Measurements from ENCODE around the gene C4orf51.

C4orf51 gene

DNA sequence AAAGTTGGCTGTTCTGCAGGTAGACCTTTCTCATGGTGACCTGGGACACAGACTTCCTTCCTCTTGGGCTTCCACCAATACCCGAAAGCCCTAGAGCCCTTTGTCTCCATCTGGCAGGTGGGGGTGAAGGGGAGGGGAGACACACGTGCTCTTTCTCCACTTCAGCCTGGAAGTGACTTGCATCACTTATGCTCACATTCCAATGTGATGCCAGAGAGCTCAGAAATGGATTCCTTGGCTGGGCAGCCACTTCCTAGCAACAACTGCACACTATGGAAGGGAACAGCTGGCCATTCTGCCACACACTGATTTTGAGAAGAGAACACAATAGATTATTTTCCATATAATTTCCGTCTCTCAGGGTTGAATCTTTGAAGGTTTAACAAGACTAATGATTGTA is 36.3 kb downstream of the C4orf51 start:
- no peak for DNase-seq

DNA sequence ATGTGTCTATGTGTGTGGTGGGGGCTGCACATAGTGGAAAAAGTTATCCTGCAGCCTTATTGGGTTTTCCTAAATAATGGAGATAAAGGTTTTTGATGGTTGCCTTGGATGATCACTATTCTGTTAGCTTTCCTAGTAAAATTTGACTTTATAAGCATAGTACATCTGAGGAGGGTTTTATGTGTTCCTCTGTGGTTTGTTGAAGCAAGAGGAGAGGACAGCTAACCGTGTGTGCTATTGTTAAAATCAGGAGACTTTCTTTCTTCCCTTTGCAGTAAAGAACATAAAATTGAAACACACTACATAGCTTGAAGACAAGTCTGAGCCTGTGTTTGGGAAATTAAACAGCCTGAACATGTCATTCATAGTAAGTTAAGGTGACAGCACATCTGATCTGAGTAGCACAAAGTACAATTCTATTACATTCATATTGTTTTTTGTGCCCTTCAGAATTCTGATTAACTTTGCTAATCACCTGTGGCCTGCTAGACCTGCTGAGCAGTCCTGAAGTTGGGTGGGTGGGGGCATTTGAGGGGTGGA is 36.8 kb downstream of the C4orf51 start:
- DNase-seq: no peak

DNA sequence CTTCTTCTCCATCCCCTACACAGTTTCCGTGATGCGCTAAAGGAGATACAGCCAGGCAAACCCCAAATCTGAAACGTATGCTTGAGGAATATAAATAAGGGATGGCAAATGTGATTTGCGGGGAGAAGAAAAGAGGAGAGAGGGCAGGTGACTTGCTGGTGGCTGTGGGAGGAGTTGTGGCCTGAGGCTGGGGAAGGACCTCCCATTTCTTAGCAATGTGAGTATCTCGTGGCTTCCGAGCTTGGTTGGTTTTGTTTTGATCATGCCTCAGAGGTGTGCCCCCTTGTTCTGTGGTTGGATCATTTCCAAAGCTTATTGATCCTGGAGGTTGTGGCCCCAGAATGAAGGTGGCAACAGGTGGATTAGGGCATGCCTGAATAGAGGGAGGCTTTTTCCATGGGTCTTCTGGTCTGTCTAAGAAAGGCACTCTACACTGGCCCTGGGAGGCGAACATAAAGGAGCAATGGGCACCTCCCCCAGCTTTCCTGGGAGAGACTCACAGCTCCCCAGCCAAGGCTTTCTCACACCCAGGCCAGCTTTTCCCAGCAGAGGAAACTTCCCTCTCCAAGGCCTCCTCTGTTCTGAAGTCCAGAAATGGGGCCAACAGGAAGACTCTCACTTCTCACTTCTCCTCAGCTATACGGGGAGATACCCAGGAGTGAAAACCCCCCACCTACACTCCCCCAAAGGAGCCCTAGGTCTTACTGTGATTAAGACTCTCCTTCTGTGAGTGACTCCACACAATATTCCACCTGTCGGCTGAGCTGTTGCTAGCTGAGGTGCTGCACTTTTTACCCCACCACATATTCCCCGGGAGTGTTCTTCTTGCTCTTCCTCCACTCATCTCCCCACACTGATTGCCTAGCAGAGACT is 40.0 kb downstream of the C4orf51 start:
- DNase-seq: no peak

DNA sequence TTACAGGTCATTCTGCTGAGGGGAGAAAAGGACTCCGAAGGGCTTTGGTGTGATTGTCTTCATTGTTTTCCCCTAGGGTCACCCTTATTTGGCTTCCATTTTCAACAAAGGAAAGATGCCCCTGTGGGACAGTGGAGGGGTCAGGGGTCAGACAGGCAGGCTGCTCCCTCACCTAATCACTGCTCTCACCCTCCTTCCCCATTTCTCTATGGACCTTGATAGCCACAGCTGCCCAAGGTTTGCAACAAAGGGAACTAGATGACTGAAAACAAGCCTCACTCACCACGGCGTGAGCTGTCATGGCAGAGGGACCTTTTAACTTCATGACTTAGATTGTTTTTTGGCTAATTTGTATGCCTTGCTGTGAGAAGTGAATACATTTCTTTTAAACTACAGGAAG is 40.7 kb downstream of the C4orf51 start:
- DNase-seq: no peak

DNA sequence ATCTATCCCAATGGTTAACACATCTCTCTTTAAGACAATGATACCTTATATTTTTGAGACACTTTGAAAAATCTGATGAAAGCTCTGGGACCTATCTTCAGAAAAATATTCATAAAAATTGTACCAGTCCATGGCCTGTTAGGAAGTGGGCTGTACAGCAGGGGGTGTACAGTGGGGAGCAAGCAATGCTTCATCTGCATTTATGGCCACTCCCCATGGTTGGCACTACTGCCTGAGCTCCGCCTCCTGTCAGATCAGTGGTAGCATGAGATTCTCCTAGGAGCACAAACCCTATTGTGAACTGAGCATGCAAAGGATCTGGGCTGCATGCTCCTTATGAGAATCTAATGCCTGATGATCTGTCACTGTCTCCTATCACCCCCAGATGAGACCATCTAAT is 42.6 kb downstream of the C4orf51 start:
- DNase-seq: no peak

DNA sequence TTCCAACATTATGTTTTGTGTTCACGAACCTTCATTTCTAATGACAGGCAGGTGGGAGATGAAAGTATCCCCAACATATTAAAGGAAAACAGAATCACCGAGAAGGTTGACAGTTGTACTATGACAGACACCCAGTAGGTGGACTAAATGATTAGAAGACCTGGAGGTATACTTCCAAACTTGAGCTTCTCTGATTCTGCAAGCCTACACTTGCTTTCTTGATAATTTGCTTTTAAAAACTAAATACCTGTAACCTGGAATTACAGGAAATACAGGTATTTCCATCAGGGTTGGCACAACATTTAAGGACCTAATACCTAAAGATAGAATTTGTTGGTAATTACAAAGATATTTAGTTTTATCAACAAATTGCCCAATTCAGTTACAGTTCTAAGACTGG is 43.4 kb downstream of the C4orf51 start:
- no peak for DNase-seq

DNA sequence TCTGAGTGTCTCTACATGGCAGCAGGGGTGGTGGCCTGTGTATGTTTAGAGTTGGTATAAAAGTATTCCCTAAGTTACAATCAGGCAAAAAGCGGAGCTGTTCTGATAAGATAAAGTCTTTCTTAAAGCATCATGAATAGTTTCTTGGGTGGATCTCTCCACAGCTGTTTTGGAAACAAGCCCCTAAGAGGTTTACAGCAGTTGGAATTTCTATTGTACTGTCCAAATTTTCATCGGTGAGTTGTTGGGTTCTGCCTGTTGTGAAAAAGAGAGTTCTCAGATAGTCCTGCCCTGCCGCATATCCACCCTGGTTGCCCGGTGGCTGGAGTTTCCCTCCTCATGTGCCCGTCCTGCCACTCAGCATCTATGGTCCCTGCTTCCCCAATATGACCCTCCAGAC is 50.1 kb downstream of the C4orf51 start:
- DNase-seq: no peak

DNA sequence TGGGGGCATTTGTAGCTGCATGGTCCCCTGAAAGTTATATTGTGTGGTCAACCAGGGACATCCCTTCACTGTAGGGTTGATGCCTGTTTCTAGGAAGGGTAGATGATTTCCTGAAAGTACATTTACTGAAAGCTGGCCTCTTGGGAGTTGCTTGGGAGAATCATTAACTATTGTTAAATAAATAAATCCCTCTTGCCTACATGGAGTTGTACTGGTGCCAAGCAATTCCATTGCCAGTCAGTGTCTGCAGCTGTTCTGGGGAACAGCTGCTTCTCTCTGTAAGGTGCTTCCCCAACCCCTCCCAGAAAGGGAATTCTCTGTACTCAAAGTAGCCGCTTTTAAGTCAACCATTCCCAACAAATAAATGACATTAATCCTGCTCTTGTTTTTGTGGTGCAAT is 51.1 kb downstream of the C4orf51 start:
- DNase-seq: no peak

DNA sequence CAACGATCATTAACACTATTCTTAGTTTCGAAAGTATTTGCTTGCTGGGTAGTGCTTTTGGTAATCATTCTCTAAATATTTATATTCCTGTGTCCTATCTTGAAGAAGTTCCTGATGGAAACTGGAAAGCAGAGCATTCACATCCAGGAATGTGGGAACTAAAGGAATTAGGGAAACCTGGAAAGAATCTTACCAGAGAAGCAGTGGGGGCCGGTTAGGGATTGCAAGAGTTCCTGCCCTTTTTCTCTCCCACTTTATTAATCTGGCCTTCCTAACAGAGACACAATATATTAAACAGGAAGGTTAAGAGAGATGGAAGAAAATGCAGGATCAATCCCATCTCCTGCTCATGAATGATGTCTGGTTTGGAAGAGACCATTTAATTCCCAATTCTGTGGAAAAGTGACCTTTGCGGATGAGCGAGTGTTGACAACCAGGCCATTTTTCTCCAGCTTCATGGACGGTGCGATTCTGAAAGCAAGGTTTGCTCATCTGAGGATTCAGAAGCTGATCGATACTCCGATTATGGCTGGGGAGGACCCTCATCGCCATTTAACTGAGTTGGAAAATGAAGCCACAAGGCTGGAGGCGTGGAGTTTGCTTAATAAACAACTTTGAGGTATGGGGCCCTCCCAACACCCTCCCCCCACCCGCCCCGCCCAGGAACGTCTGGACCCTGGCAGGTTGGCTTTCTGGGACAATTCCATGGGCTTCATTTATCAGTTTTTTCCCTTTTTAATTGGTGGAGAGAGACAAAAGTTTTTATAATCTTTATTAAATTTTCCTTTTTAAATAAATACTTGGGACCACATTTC is 52.3 kb downstream of the C4orf51 start:
- DNase-seq: no peak

DNA sequence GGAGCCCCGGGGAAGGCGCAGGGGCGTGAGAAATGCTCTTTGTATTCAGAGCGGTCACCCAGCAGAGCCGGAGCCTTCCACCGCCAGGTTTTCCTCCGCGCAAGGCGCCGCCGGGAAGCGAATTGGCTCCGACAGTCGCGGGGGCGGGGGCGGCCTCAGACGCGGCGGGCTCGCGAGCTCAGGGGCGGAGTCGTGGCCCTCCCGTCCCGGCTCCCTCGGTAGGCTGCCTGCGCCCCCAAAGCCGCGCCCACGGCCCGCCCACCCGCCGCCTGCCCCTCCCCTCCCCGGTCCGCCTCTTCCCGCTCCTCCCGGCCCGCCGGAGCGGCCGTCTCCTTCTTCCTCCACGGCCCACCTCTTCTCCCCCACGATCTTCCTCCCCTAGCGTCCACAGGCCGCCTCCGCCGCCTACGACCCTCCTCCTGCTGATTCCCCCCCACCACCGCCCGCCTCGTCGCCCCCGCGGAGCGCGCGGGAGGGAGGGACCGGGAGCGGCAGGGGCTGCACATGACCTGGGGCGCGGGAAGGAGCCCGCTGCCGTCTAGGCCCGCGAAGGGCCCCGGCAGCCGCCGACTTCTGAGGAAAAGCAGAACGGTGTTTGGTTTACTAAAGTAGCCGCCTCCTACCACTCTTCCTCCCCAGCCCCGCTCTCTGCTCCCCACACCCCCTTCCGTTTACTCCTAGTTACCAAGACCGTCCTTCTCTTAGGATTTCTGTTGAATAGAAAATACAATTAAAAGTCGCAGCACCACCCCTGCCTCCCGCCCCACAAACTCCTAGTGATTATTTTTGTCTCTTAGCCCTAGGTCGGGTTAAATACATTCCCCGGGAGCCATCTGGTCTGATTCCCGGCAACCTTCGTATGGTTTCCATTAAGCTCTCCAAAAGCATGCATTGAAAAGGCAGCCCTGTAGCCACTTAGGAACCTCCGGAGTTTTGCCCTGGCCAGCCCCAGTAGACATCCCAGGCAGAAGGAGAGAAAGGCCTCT is 53.2 kb downstream of the C4orf51 start:
- peak; percentile 90 for DNase-seq

DNA sequence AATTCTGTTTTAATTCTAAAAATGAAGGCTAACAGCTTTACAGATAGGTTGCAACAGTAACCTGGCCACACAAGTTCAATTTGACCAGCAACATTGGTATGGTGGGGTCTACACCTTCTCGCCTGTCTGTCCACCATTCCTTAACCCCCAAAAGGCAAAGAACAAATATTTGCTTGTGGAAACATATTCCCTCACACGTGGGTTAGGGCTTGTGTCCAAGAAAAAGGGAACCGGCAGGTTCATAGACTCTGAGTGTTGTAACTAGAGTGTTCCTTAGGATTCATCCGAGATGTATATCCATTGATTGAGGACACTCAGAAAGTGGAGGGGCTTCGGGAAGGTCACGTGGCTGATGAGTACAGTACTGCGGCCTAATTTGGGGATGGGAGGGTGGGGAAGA is 54.1 kb downstream of the C4orf51 start:
- no peak for DNase-seq

DNA sequence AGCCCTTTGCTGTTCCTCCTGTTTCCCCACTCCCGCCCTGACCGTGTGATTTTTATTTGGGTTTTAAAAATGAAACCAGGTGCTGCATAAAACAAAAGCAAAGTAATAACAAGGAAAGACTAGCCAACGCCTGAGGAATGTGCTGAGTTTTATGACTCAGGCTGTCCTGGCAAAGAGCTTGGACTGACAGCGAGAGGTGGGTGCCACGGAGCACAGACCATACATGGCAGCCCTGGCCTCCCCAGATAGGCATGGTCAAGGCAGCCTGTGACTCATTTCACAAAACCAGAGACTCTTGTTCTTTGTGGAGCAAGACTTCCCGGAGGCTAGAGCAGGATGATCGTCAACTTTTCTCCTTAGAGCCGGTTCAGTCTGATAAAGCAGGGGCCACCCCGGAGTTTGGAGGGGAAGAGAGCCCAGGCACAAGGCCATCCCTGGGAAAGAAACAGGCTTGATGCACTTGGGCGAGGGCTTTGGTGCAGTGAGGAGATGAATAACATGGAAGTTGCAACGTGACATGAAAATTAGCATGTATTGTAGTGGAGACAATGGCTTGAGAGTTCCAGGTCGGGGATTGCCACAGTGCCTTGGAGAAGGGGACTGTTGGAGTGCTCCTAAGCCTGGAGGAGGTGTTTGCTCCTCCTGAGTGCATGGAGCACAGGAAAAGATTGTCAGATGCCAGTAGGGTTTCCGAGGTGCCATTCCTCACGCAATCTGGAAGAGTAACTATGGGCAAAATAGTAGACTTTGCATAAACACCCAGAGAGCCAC is 54.8 kb downstream of the C4orf51 start:
- no peak for DNase-seq

DNA sequence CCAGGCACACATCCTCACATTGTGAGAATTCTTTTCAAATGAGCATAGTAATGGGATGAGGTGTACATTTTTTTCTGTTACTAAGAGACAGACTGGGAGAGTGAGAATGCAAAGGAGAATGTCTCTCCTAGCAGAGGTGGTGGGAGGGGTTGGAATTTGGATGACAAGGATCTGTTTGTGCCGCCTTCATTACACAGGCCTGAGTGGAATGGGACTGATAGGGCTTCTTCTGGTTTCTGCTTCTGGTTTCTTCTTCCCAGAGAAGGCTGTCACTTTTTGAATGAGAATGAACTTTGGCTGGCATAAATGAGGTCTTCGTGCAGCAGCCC is 55.4 kb downstream of the C4orf51 start:
- DNase-seq: no peak

DNA sequence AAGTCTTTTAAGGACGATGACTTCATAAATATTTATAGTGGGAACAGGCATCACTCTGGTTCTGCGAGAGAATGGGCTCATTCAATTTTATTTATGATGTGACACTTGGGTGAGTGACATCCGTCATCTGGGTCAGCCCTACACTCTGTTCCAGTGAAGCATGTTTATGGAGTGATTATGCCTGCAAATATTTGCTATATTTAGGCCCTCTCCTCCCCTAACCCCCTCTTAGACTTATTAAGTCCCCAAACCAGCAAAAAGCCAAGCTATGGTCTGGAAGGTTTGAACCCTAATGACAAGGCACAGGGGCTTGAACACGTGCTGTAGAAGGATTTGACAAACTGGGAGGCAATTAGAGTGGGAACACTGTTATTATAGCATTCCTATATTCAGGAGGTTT is 55.9 kb downstream of the C4orf51 start:
- no peak for DNase-seq

DNA sequence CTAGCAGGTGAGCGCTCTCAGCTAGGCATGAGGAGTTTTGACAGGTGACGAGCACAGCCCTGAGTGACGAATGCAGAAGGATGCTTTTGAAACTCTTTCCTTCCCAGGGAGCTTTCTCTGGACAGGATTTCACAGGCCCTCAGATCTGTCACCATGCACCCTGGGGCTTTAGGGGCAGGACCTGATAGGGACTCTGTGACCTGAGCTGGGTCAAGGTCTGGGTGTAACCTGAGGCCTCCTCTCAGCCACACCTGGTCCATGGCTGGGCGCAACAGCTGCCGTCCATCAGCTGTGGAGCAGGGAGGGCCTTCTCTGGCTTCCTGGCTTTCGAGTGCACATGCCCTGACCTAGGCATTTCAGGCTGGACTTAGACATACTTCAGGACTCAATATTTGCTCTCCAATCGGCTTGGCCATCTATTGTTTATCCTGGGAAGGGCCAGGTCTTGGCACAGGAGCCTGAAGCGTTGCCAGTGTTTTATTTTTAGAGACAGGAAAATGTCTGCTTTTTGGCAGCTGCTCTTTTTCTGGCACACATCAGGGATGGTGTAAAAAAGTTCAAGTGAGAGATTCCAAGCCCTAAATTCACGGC is 56.4 kb downstream of the C4orf51 start:
- no peak for DNase-seq

DNA sequence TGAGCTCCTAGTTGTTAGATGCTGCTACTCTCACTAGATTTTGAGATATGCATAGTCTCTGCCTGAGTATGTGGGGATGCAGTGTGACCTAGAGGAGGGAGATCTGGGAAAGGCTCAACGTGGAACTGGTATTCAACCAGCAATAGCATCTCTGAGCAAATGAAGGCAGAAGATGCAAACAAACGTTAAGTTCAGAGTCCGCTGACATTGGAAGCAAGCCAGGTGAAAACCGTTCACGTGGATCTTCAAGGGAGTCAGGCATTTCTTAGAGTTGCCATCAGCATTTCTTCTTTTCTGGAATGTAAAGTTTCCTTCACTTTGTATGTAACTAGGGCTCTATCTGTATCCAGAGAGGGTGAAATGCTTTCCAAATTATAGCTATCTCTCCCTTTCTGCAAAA is 59.9 kb downstream of the C4orf51 start:
- no peak for DNase-seq

DNA sequence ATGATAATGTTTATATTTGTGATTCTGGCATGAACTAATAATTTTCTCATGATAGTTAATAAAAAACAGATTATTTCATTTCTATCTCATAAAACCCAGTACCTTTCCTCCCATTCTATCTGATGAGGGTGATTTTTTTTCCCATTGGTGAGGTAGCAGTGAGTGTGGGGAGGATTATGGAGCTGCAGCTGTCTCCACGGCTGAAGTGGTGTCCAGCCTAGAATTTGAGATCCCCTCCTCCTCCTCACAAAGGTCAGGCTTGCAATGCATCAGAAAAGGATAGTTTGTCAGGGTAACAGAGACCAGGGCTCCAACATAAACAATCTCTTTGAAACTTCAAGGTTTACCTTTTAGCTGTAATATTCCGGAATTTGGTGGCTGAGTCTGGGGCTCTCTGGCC is 60.9 kb downstream of the C4orf51 start:
- DNase-seq: no peak

DNA sequence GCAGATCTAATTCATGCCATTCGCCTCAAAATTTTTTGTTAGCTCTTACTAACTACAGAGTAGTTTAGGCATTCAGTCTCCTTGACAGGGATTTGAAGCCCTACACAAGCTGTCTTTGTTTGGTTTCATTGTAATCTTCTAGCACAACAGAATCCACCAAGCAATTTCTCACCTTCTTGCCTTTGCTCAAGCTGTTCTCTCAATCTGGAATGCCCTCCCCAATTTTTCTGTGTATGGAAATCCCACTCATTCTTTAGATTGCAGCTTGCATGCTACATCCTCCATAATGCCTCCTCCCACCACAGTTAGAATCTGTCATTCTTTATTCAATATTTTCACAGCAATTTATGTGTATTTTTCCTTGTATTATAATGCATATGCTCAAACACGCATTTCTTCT is 63.7 kb downstream of the C4orf51 start:
- no peak for DNase-seq

DNA sequence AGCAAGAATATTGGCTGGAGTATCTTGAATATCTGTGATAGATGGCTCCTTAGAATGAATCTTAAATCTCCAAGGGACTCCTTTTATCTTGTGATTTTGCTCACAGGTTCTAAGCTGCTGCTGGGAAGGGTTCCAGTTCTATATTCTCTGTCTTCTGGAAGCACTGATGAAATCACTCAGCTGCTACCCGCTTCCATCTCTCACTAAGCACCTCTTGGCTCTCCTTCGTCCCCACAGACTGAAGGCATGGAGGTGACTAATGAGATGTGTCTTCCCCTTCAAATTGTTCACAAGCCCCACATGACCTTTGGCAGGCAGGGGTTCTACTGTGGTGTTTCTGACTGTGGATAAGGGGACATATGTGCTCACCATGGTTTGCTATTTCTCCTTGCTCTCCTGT is 75.9 kb downstream of the C4orf51 start:
- DNase-seq: no peak

DNA sequence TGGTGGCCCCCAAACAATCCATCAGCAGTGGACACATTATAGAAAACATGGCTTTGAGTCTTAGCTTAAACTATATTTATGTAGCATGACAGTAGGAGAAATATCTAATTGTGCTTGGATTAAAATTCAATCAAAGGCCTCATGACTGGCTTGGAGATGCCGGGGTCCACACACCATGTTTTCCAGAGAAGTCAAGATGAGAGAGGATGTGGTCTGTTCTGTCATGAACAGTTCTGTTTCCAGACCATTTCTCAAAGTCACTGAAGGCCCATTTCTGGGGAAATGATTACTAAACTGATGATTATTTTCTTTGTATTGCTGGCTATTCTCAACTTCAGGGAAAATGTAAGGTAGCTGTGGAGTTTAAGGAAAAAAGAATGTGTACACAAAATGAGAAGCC is 76.3 kb downstream of the C4orf51 start:
- DNase-seq: no peak

DNA sequence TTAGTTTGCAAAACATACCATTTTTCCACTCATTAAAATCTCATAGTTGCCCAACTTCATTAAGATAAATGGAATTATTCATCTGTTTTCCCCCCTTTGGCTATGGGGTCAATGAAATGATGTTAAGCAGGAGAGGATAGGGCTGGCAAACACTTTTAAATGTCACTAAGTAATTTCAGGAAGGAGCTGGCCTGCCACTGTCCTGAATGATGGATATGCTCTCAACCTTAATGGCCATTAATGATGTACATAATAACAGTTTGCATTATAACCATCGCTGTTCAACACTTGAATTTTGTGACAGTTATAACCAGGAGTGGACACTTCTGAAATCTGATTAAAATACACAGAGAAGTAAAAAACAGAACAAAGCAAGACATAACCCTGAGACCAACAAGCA is 77.2 kb downstream of the C4orf51 start:
- no peak for DNase-seq

DNA sequence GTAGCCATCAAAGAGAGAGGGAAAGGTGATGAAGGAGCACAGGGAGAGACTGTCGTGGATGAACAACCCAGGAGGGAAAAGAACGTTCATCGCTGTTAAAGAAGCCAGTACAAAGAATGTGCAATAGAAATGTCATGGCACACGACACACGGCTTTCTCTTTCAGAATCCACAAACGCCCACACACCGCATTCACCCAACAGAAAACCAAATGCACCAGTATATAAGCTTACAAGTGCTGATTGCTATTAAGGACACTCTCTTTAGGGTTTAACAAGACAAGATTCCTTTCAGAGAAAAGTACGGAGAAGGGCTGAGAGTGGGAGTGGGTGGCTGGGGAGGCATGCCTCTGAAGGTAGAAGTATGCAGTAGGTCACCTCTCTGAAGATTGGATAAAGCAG is 80.2 kb downstream of the C4orf51 start:
- no peak for DNase-seq

Data from activated CD8-positive, alpha-beta memory T cell treated with anti-CD3 and anti-CD28 coated beads for 24 hours (primary cell).